HG02642 (cell line): Measurements from ENCODE around the gene HESX1.

Experiments
- ATAC-seq: cut with Tn5 transposase; IDR thresholded peaks from one replicate; pipeline ENCODE4 v1.9.1; 2021; ENCODE audit warnings: mild to moderate bottlenecking; ENCODE audit not compliant: unreplicated experiment, poor library complexity

The HESX1 gene

DNA sequence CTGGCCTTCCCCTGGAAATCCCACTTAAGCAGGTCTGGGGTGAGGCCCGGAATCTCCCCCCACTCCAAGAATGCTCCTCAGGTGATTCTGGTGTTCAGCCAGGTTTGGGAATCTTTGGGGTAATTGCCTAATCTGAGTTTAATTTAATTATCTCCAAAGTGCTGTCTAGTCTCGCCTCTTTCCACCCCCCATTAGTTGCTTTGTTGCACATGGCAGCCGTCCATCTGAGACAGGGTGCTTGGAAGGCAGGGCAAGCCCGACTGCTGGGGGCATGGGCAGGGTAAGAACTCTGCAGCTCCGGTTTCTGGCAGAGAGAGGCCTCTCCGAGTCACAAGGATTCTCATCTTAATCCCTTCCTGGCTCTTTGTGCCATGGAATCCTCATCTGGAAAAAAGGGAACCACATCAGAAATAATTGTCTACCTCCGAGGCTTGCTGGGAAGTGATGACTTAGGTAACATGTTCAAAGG is 49.6 kb downstream of the HESX1 start:
- no peak for ATAC-seq
